ENCODE results near the gene LGALS12. TPM values are rescaled to one million over a fixed set of nuclear protein-coding genes. Genes with fewer than 3 reads are reported as not detected.
A peak's percentile ranks its signal among the peaks of the same experiment; 100 is the strongest.

Gene LGALS12
- total and polyA plus RNA-seq, 12 donors = 0.11 to 15.5 (median 0.41) TPM; not detected in 1

GRCh38 chr11:63485777-63486176 lies 20.1 kb upstream of the LGALS12 start:
- H3K27me3 ChIP-seq = no peaks in the 10 kb centered on the region
- no peak for DNase-seq
- intact Hi-C loops (cut with DNase I) = no loop called here

GRCh38 chr11:63488789-63489188 lies 17.1 kb upstream of the LGALS12 start:
- no peaks in the 10 kb centered on the region for H3K9me3 ChIP-seq (replicated peaks in 1 of 3)
- WGBS, 4 donors = 67 to 76% (median 74%) methylated on average over 1 of the region's 1 CpG
- H3K4me1 ChIP-seq (replicated peaks in 1 of 2) = peaks cover 12 to 28% of the 10 kb centered on the region in 2 donors
- no peaks in the 10 kb centered on the region for H3K27me3 ChIP-seq
- TF ChIP-seq CTCF (IDR thresholded peaks at IDR 0.05) = no peak
- TF ChIP-seq POLR2A (IDR thresholded peaks at IDR 0.05) = no peak
- intact Hi-C loops (cut with DNase I) = no loop called here
- no peak overlapping the region for H3K4me3 ChIP-seq
- H3K36me3 ChIP-seq (replicated peaks in 1 of 2) = no peaks in the 10 kb centered on the region
- no peak overlapping the region for H3K27ac ChIP-seq
- DNase-seq = no peak

More at GRCh38 chr11:63485777-63486176, 20.1 kb upstream of the LGALS12 start:
- Histone ChIP-seq H3K27ac (no peak overlapping the region), H3K4me3 (no peak overlapping the region), H3K4me1 (replicated peaks in 1 of 2) (peaks cover 5 to 13% of the 10 kb centered on the region in 2 donors), H3K36me3 (replicated peaks in 1 of 2) (no peaks in the 10 kb centered on the region), H3K9me3 (replicated peaks in 1 of 3) (no peaks in the 10 kb centered on the region)
- TF ChIP-seq POLR2A (IDR thresholded peaks at IDR 0.05) = no peak
- no peak for TF ChIP-seq CTCF (IDR thresholded peaks at IDR 0.05)
- WGBS, 4 donors = 66 to 75% (median 69%) methylated on average over 3 of the region's 3 CpGs

GRCh38 chr11:63489879-63490278 lies 16.0 kb upstream of the LGALS12 start:
- 33 to 60% (median 35%) methylated on average over 3 of the region's 3 CpGs for WGBS, 4 donors
- intact Hi-C loops (cut with DNase I) = no loop called here
- TF ChIP-seq POLR2A (IDR thresholded peaks at IDR 0.05) (no peak), CTCF (IDR thresholded peaks at IDR 0.05) (peak in 2 of 6 experiments; percentile 12 to 13)
- Histone ChIP-seq H3K4me1 (replicated peaks in 1 of 2) (peaks cover 12 to 28% of the 10 kb centered on the region in 2 donors), H3K4me3 (no peak overlapping the region), H3K9me3 (replicated peaks in 1 of 3) (no peaks in the 10 kb centered on the region), H3K27ac (no peak overlapping the region), H3K36me3 (replicated peaks in 1 of 2) (no peaks in the 10 kb centered on the region), H3K27me3 (no peaks in the 10 kb centered on the region)
- DNase-seq = peak in 4 of 7 donors; percentile 26 to 58 (median 44)

GRCh38 chr11:63490551-63491239 lies 15.2 kb upstream of the LGALS12 start, which contains the start of gene PLAAT5:
PLAAT5 (minus strand) TSS chr11:63491167; CDS start chr11:63491034, 133 bp downstream.
- intact Hi-C loops (cut with DNase I) = no loop called here
- no peaks in the 10 kb centered on the region for H3K36me3 ChIP-seq (replicated peaks in 1 of 2)
- TF ChIP-seq POLR2A (IDR thresholded peaks at IDR 0.05) (no peak), CTCF (IDR thresholded peaks at IDR 0.05) (no peak)
- H3K27me3 ChIP-seq = no peaks in the 10 kb centered on the region
- no peaks in the 10 kb centered on the region for H3K9me3 ChIP-seq (replicated peaks in 1 of 3)
- DNase-seq = peak in 2 of 7 donors; percentile 20 to 23
- peak within 1 kb of the TSS in 2 of 5 donors; percentile 29 to 38 for H3K27ac ChIP-seq
- WGBS, 4 donors = 15 to 28% (median 20%) methylated on average over 31 to 60 of the region's 60 CpGs
- H3K4me3 ChIP-seq = peak within 1 kb of the TSS in 3 of 4 donors; percentile 18 to 50 (median 32)
- peaks cover 12 to 28% of the 10 kb centered on the region in 2 donors for H3K4me1 ChIP-seq (replicated peaks in 1 of 2)
